Measurements from ENCODE around the gene ANKRD11.

ANKRD11 gene

GRCh38 chr16:89478576-89479221 is 11.7 kb downstream of the ANKRD11 start:
- Histone ChIP-seq H2AFZ (ENCODE audit: low read length) (no peak overlapping the region), H3K4me3 (ENCODE audit: low read length in 2 of 2) (no peak overlapping the region), H4K91ac (ENCODE audit: low read depth, low read length, poor library complexity) (no peak overlapping the region), H3K27me3 (ENCODE audit: control insufficient read depth in 3 of 3, insufficient read depth in 3 of 3, low read depth in 1 of 3, low read length in 3 of 3) (no peaks in the 10 kb centered on the region), H4K8ac (ENCODE audit: low read depth, low read length) (no peak overlapping the region), H3K4ac (ENCODE audit: low read length) (no peak overlapping the region), H2BK120ac (ENCODE audit: low read depth, low read length) (no peak overlapping the region), H3K79me1 (ENCODE audit: low read depth, low read length) (peaks cover 17% of the 10 kb centered on the region), H3K9ac (ENCODE audit: low read depth, low read length, poor library complexity) (no peak overlapping the region), H3K14ac (ENCODE audit: low read length) (no peak overlapping the region), H3K23ac (ENCODE audit: low read depth, low read length, poor library complexity) (no peak overlapping the region), H3K4me1 (ENCODE audit: control insufficient read depth in 2 of 2, insufficient read depth in 1 of 2, low read depth in 1 of 2, low read length in 2 of 2) (peaks cover 17 to 28% of the 10 kb centered on the region in 2 donors), H3K36me3 (replicated peaks in 1 of 2; ENCODE audit: control insufficient read depth in 2 of 2, insufficient read depth in 2 of 2, low read length in 2 of 2) (peaks cover 4 to 41% of the 10 kb centered on the region in 2 donors), H2AK5ac (ENCODE audit: low read depth, low read length) (no peak overlapping the region), H3K9me3 (replicated peaks in 1 of 2; ENCODE audit: control insufficient read depth in 2 of 2, insufficient read depth in 1 of 2, low read depth in 1 of 2, low read length in 2 of 2) (no peaks in the 10 kb centered on the region), H2BK12ac (ENCODE audit: low read length) (no peak overlapping the region), H3K18ac (ENCODE audit: low read length) (no peak overlapping the region), H2BK5ac (ENCODE audit: low read length) (no peak overlapping the region), H3K27ac (replicated peaks; ENCODE audit: low read length) (no peak overlapping the region), H2BK15ac (ENCODE audit: low read length) (no peak overlapping the region), H3K4me2 (ENCODE audit: insufficient read depth, low read length, poor library complexity, severe bottlenecking) (no peak overlapping the region)
- no peak for DNase-seq (ENCODE audit: low spot score)
- WGBS, 2 donors (ENCODE audit: extremely low coverage in 2 of 2, insufficient read length in 2 of 2, insufficient replicate concordance in 1 of 2): no CpG with 5 or more reads among the region's 14 CpGs

- Histone ChIP-seq H3K4me1 (ENCODE audit: control insufficient read depth in 2 of 2, insufficient read depth in 1 of 2, low read depth in 1 of 2, low read length in 2 of 2) (peaks cover 7 to 18% of the 10 kb centered on the region in 2 donors), H3K9ac (ENCODE audit: low read depth, low read length, poor library complexity) (no peak overlapping the region), H2BK120ac (ENCODE audit: low read depth, low read length) (no peak overlapping the region), H3K27ac (replicated peaks; ENCODE audit: low read length) (no peak overlapping the region), H3K36me3 (replicated peaks in 1 of 2; ENCODE audit: control insufficient read depth in 2 of 2, insufficient read depth in 2 of 2, low read length in 2 of 2) (peaks cover 3 to 24% of the 10 kb centered on the region in 2 donors), H3K14ac (ENCODE audit: low read length) (no peak overlapping the region), H2AFZ (ENCODE audit: low read length) (no peak overlapping the region), H4K91ac (ENCODE audit: low read depth, low read length, poor library complexity) (no peak overlapping the region), H2BK5ac (ENCODE audit: low read length) (no peak overlapping the region), H3K23ac (ENCODE audit: low read depth, low read length, poor library complexity) (no peak overlapping the region), H3K79me1 (ENCODE audit: low read depth, low read length) (peaks cover 18% of the 10 kb centered on the region), H2BK15ac (ENCODE audit: low read length) (no peak overlapping the region), H3K4me2 (ENCODE audit: insufficient read depth, low read length, poor library complexity, severe bottlenecking) (no peak overlapping the region), H4K8ac (ENCODE audit: low read depth, low read length) (no peak overlapping the region), H3K9me3 (replicated peaks in 1 of 2; ENCODE audit: control insufficient read depth in 2 of 2, insufficient read depth in 1 of 2, low read depth in 1 of 2, low read length in 2 of 2) (no peaks in the 10 kb centered on the region), H3K27me3 (ENCODE audit: control insufficient read depth in 3 of 3, insufficient read depth in 3 of 3, low read depth in 1 of 3, low read length in 3 of 3) (no peaks in the 10 kb centered on the region), H3K18ac (ENCODE audit: low read length) (no peak overlapping the region), H3K4me3 (ENCODE audit: low read length in 2 of 2) (no peak overlapping the region), H2AK5ac (ENCODE audit: low read depth, low read length) (no peak overlapping the region), H2BK12ac (ENCODE audit: low read length) (no peak overlapping the region), H3K4ac (ENCODE audit: low read length) (no peak overlapping the region)
- no peak for DNase-seq (ENCODE audit: low spot score)
- WGBS, 2 donors (ENCODE audit: extremely low coverage in 2 of 2, insufficient read length in 2 of 2, insufficient replicate concordance in 1 of 2): no CpG with 5 or more reads among the region's 10 CpGs
These were observed 13.5 kb downstream of the ANKRD11 start for GRCh38 chr16:89476811-89477261.

GRCh38 chr16:89476379-89476778 is 14.0 kb downstream of the ANKRD11 start:
- Histone ChIP-seq H3K23ac (ENCODE audit: low read depth, low read length, poor library complexity) (no peak overlapping the region), H4K91ac (ENCODE audit: low read depth, low read length, poor library complexity) (no peak overlapping the region), H3K9ac (ENCODE audit: low read depth, low read length, poor library complexity) (no peak overlapping the region), H2BK15ac (ENCODE audit: low read length) (no peak overlapping the region), H3K4ac (ENCODE audit: low read length) (no peak overlapping the region), H2AK5ac (ENCODE audit: low read depth, low read length) (no peak overlapping the region), H3K27me3 (ENCODE audit: control insufficient read depth in 3 of 3, insufficient read depth in 3 of 3, low read depth in 1 of 3, low read length in 3 of 3) (no peaks in the 10 kb centered on the region), H3K4me3 (ENCODE audit: low read length in 2 of 2) (no peak overlapping the region), H2BK12ac (ENCODE audit: low read length) (no peak overlapping the region), H3K14ac (ENCODE audit: low read length) (no peak overlapping the region), H3K4me1 (ENCODE audit: control insufficient read depth in 2 of 2, insufficient read depth in 1 of 2, low read depth in 1 of 2, low read length in 2 of 2) (peaks cover 3 to 15% of the 10 kb centered on the region in 2 donors), H2BK120ac (ENCODE audit: low read depth, low read length) (no peak overlapping the region), H3K27ac (replicated peaks; ENCODE audit: low read length) (no peak overlapping the region), H2AFZ (ENCODE audit: low read length) (no peak overlapping the region), H3K79me1 (ENCODE audit: low read depth, low read length) (peaks cover 16% of the 10 kb centered on the region), H3K4me2 (ENCODE audit: insufficient read depth, low read length, poor library complexity, severe bottlenecking) (no peak overlapping the region), H2BK5ac (ENCODE audit: low read length) (no peak overlapping the region), H4K8ac (ENCODE audit: low read depth, low read length) (no peak overlapping the region), H3K36me3 (replicated peaks in 1 of 2; ENCODE audit: control insufficient read depth in 2 of 2, insufficient read depth in 2 of 2, low read length in 2 of 2) (peaks cover 1 to 21% of the 10 kb centered on the region in 2 donors), H3K9me3 (replicated peaks in 1 of 2; ENCODE audit: control insufficient read depth in 2 of 2, insufficient read depth in 1 of 2, low read depth in 1 of 2, low read length in 2 of 2) (no peaks in the 10 kb centered on the region), H3K18ac (ENCODE audit: low read length) (no peak overlapping the region)
- no CpG with 5 or more reads among the region's 5 CpGs for WGBS, 2 donors (ENCODE audit: extremely low coverage in 2 of 2, insufficient read length in 2 of 2, insufficient replicate concordance in 1 of 2)
- no peak for DNase-seq (ENCODE audit: low spot score)

- Histone ChIP-seq H3K36me3 (replicated peaks in 1 of 2; ENCODE audit: control insufficient read depth in 2 of 2, insufficient read depth in 2 of 2, low read length in 2 of 2) (peaks cover 0 to 16% of the 10 kb centered on the region in 2 donors), H3K27ac (replicated peaks; ENCODE audit: low read length) (no peak overlapping the region), H4K91ac (ENCODE audit: low read depth, low read length, poor library complexity) (no peak overlapping the region), H3K18ac (ENCODE audit: low read length) (no peak overlapping the region), H3K4me2 (ENCODE audit: insufficient read depth, low read length, poor library complexity, severe bottlenecking) (no peak overlapping the region), H3K4me1 (ENCODE audit: control insufficient read depth in 2 of 2, insufficient read depth in 1 of 2, low read depth in 1 of 2, low read length in 2 of 2) (peaks cover 3 to 12% of the 10 kb centered on the region in 2 donors), H3K4ac (ENCODE audit: low read length) (no peak overlapping the region), H2BK120ac (ENCODE audit: low read depth, low read length) (no peak overlapping the region), H3K9me3 (replicated peaks in 1 of 2; ENCODE audit: control insufficient read depth in 2 of 2, insufficient read depth in 1 of 2, low read depth in 1 of 2, low read length in 2 of 2) (peaks cover 0 to 3% of the 10 kb centered on the region in 2 donors), H3K9ac (ENCODE audit: low read depth, low read length, poor library complexity) (no peak overlapping the region), H3K23ac (ENCODE audit: low read depth, low read length, poor library complexity) (no peak overlapping the region), H2BK5ac (ENCODE audit: low read length) (no peak overlapping the region), H2AK5ac (ENCODE audit: low read depth, low read length) (no peak overlapping the region), H3K79me1 (ENCODE audit: low read depth, low read length) (peaks cover 13% of the 10 kb centered on the region), H3K4me3 (ENCODE audit: low read length in 2 of 2) (no peak overlapping the region), H3K27me3 (ENCODE audit: control insufficient read depth in 3 of 3, insufficient read depth in 3 of 3, low read depth in 1 of 3, low read length in 3 of 3) (no peaks in the 10 kb centered on the region), H3K14ac (ENCODE audit: low read length) (no peak overlapping the region), H4K8ac (ENCODE audit: low read depth, low read length) (no peak overlapping the region), H2BK15ac (ENCODE audit: low read length) (no peak overlapping the region), H2BK12ac (ENCODE audit: low read length) (no peak overlapping the region), H2AFZ (ENCODE audit: low read length) (no peak overlapping the region)
- no peak for DNase-seq (ENCODE audit: low spot score)
- WGBS, 2 donors (ENCODE audit: extremely low coverage in 2 of 2, insufficient read length in 2 of 2, insufficient replicate concordance in 1 of 2): no CpG with 5 or more reads among the region's 5 CpGs
These were observed 15.2 kb downstream of the ANKRD11 start for GRCh38 chr16:89475144-89475543.
